C4-2B (cell line): ENCODE measurements around the gene CDC42SE2.
"Not testable (repeated sequence)": the region's sequence is repeated elsewhere in the genome, so short reads cannot be mapped to it uniquely, and the experiment has no call there.

Experiments
- H3K27ac ChIP-seq: fragments of 450-650 bp; 2 replicates; pipeline ENCODE4 v1.5.1; 2017
- CTCF ChIP-seq: fragments of 450-650 bp; conservative IDR thresholded peaks from 2 replicates; pipeline ENCODE4 v1.5.1; 2017; ENCODE audit warnings: mild to moderate bottlenecking
- ZFX ChIP-seq: fragments of 450-650 bp; IDR thresholded peaks from 2 replicates; pipeline ENCODE4 v1.6.1; 2017

CDC42SE2 gene

GRCh38 chr5:131389096-131389868 lies 125.4 kb downstream of the CDC42SE2 start:
- H3K27ac ChIP-seq: no peak overlapping the region
- TF ChIP-seq CTCF (no peak), ZFX (no peak)

GRCh38 chr5:131389869-131390265 lies 126.0 kb downstream of the CDC42SE2 start:
- no peak overlapping the region for H3K27ac ChIP-seq
- no peak for TF ChIP-seq ZFX
- TF ChIP-seq CTCF: no peak

GRCh38 chr5:131392466-131393095 lies 128.7 kb downstream of the CDC42SE2 start:
- TF ChIP-seq CTCF: no peak
- no peak for TF ChIP-seq ZFX
- H3K27ac ChIP-seq: no peak overlapping the region

- TF ChIP-seq CTCF (no peak), ZFX (no peak)
- no peak overlapping the region for H3K27ac ChIP-seq
Observed at GRCh38 chr5:131393498-131393968, 129.7 kb downstream of the CDC42SE2 start.

GRCh38 chr5:131394128-131394527 lies 130.3 kb downstream of the CDC42SE2 start:
- no peak for TF ChIP-seq ZFX
- TF ChIP-seq CTCF: no peak
- H3K27ac ChIP-seq: no peak overlapping the region

GRCh38 chr5:131396015-131396414 lies 132.2 kb downstream of the CDC42SE2 start:
- no peak overlapping the region for H3K27ac ChIP-seq
- no peak for TF ChIP-seq ZFX
- TF ChIP-seq CTCF: no peak

- H3K27ac ChIP-seq: no peak overlapping the region
- TF ChIP-seq CTCF (no peak), ZFX (no peak)
Observed at GRCh38 chr5:131396630-131397273, 132.9 kb downstream of the CDC42SE2 start.

GRCh38 chr5:131399007-131399406 lies 135.2 kb downstream of the CDC42SE2 start:
- H3K27ac ChIP-seq: not testable (repeated sequence)
